Parathyroid adenoma (tissue), 2 donors: ENCODE measurements around the gene ZNF148.

ENCODE experiments used
- H2AFZ ChIP-seq: fragments of 300-600 bp; sonication (generic); one replicate; pipeline ENCODE4 v1.7.0; 2017; ENCODE audit warnings: antibody characterized with exemption, mild to moderate bottlenecking
- H3K27ac ChIP-seq: fragments of 300-600 bp; sonication (generic); one replicate; pipeline ENCODE4 v1.7.0; 2017
- H3K27me3 ChIP-seq: fragments of 300-600 bp; sonication (generic); one replicate; pipeline ENCODE4 v1.7.0; 2017; ENCODE audit warnings: low read length; ENCODE audit not compliant: control insufficient read depth, insufficient read depth
- H3K36me3 ChIP-seq: fragments of 300-600 bp; sonication (generic); one replicate; pipeline ENCODE4 v1.7.0; 2017; ENCODE audit warnings: low read length; ENCODE audit not compliant: control insufficient read depth, insufficient read depth
- H3K4me1 ChIP-seq: fragments of 300-600 bp; sonication (generic); one replicate; pipeline ENCODE4 v1.7.0; 2017; ENCODE audit warnings: control low read depth
- H3K4me2 ChIP-seq: fragments of 300-600 bp; sonication (generic); one replicate; pipeline ENCODE4 v1.7.0; 2017; ENCODE audit warnings: low read length
- H3K4me3 ChIP-seq: fragments of 300-600 bp; sonication (generic); one replicate; pipeline ENCODE4 v1.7.0; 2017; ENCODE audit warnings: low read depth, low read length
- H3K79me2 ChIP-seq: fragments of 300-600 bp; sonication (generic); one replicate; pipeline ENCODE4 v1.7.0; 2017; ENCODE audit warnings: control low read depth
- H3K9ac ChIP-seq: fragments of 300-600 bp; sonication (generic); one replicate; pipeline ENCODE4 v1.7.0; 2017; ENCODE audit warnings: mild to moderate bottlenecking
- H3K9me3 ChIP-seq: fragments of 300-600 bp; sonication (generic); one replicate; pipeline ENCODE4 v1.7.0; 2017; ENCODE audit warnings: low read length; ENCODE audit not compliant: control insufficient read depth
- CTCF ChIP-seq: fragments of 300-600 bp; sonication (generic); IDR thresholded peaks from one replicate; pipeline ENCODE4 v1.7.0; 2017; ENCODE audit warnings: antibody characterized with exemption, mild to moderate bottlenecking
- donor health status: primary hyperparathyroidism.

Gene ZNF148

GRCh38 chr3:125302932-125303331 lies 72.2 kb downstream of the ZNF148 start:
- TF ChIP-seq CTCF: no peak
- Histone ChIP-seq H3K9ac (no peak overlapping the region), H2AFZ (no peak overlapping the region), H3K27me3 (no peaks in the 10 kb centered on the region), H3K4me3 (no peak overlapping the region), H3K27ac (no peak overlapping the region), H3K79me2 (peaks cover 51% of the 10 kb centered on the region), H3K36me3 (no peaks in the 10 kb centered on the region), H3K9me3 (no peaks in the 10 kb centered on the region), H3K4me2 (no peak overlapping the region), H3K4me1 (no peaks in the 10 kb centered on the region)

GRCh38 chr3:125300416-125300815 lies 74.7 kb downstream of the ZNF148 start:
- Histone ChIP-seq H3K36me3 (no peaks in the 10 kb centered on the region), H3K4me3 (no peak overlapping the region), H3K79me2 (peaks cover 37% of the 10 kb centered on the region), H3K27ac (no peak overlapping the region), H3K4me1 (no peaks in the 10 kb centered on the region), H3K9ac (no peak overlapping the region), H3K9me3 (no peaks in the 10 kb centered on the region), H3K4me2 (no peak overlapping the region), H3K27me3 (no peaks in the 10 kb centered on the region), H2AFZ (no peak overlapping the region)
- TF ChIP-seq CTCF: no peak

GRCh38 chr3:125294411-125294810 lies 80.7 kb downstream of the ZNF148 start:
- no peak overlapping the region for H3K4me3 ChIP-seq
- H3K79me2 ChIP-seq: peaks cover 10% of the 10 kb centered on the region
- no peak overlapping the region for H3K4me2 ChIP-seq
- H3K27ac ChIP-seq: no peak overlapping the region
- H3K4me1 ChIP-seq: no peaks in the 10 kb centered on the region
- no peak for TF ChIP-seq CTCF
- H3K36me3 ChIP-seq: no peaks in the 10 kb centered on the region
- H2AFZ ChIP-seq: no peak overlapping the region
- H3K9me3 ChIP-seq: no peaks in the 10 kb centered on the region
- H3K9ac ChIP-seq: no peak overlapping the region
- no peaks in the 10 kb centered on the region for H3K27me3 ChIP-seq

- Histone ChIP-seq H3K9ac (no peak overlapping the region), H3K27me3 (no peaks in the 10 kb centered on the region), H3K4me2 (no peak overlapping the region), H2AFZ (no peak overlapping the region), H3K4me3 (no peak overlapping the region), H3K9me3 (no peaks in the 10 kb centered on the region), H3K27ac (no peak overlapping the region), H3K4me1 (no peaks in the 10 kb centered on the region), H3K36me3 (no peaks in the 10 kb centered on the region), H3K79me2 (peaks cover 5% of the 10 kb centered on the region)
- no peak for TF ChIP-seq CTCF
Measured at GRCh38 chr3:125292015-125292414, 83.1 kb downstream of the ZNF148 start.

GRCh38 chr3:125289429-125289981 lies 85.6 kb downstream of the ZNF148 start:
- Histone ChIP-seq H3K27me3 (no peaks in the 10 kb centered on the region), H2AFZ (no peak overlapping the region), H3K36me3 (no peaks in the 10 kb centered on the region), H3K9me3 (no peaks in the 10 kb centered on the region), H3K4me2 (no peak overlapping the region), H3K9ac (no peak overlapping the region), H3K4me1 (no peaks in the 10 kb centered on the region), H3K79me2 (peaks cover 5% of the 10 kb centered on the region), H3K4me3 (no peak overlapping the region), H3K27ac (no peak overlapping the region)
- no peak for TF ChIP-seq CTCF
